ENCODE measurements around the gene MIDN.

DNA sequence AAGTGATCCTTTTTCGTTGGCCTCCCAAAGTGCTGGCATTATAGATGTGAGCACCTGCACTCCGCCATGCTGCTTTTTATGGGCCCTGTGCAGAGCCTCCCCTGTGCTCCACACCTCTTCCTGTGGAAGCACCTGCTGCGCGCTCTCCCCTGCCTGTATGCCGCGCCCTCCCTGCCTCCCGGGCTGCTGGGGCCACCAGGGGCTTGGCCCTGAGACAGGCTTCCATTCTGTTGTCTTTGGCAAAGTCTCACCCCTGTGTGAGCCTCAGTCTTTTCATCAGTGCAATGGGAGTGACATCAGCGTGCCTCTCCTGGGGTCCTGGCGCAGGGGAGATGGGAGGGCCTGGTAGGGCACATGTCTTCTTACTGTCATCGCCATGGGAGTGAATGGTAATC, 28.2 kb downstream of the MIDN start:
- TF ChIP-seq TAF1 (IDR thresholded peaks at IDR 0.05; ENCODE audit: low read depth, low read length) (no peak), POLR2A (IDR thresholded peaks at IDR 0.05; ENCODE audit: low read depth, low read length) (no peak)

Data from GM12891 (cell line).